IPS-15b (cell line): ENCODE results near the gene GRIK3.
"Not testable (repeated sequence)": the region's sequence is repeated elsewhere in the genome, so short reads cannot be mapped to it uniquely, and the experiment has no call there.

Experiments used
- H3K27me3 ChIP-seq: one replicate; pipeline ENCODE4 v1.6.1; 2013; ENCODE audit warnings: low read length; ENCODE audit not compliant: control insufficient read depth, insufficient read depth
- H3K36me3 ChIP-seq: one replicate; pipeline ENCODE4 v1.6.1; 2013; ENCODE audit warnings: low read length; ENCODE audit not compliant: control insufficient read depth, insufficient read depth
- H3K4me1 ChIP-seq: one replicate; pipeline ENCODE4 v1.6.1; 2013; ENCODE audit warnings: mild to moderate bottlenecking, low read length; ENCODE audit not compliant: control insufficient read depth, insufficient read depth
- H3K4me3 ChIP-seq: one replicate; pipeline ENCODE4 v1.5.1; 2013; ENCODE audit warnings: low read depth, low read length
- H3K9ac ChIP-seq: one replicate; pipeline ENCODE4 v1.6.1; 2013; ENCODE audit warnings: low read depth, mild to moderate bottlenecking, low read length
- H3K9me3 ChIP-seq: one replicate; pipeline ENCODE4 v1.6.1; 2013; ENCODE audit warnings: mild to moderate bottlenecking, low read length; ENCODE audit not compliant: control insufficient read depth, insufficient read depth

The GRIK3 gene

DNA sequence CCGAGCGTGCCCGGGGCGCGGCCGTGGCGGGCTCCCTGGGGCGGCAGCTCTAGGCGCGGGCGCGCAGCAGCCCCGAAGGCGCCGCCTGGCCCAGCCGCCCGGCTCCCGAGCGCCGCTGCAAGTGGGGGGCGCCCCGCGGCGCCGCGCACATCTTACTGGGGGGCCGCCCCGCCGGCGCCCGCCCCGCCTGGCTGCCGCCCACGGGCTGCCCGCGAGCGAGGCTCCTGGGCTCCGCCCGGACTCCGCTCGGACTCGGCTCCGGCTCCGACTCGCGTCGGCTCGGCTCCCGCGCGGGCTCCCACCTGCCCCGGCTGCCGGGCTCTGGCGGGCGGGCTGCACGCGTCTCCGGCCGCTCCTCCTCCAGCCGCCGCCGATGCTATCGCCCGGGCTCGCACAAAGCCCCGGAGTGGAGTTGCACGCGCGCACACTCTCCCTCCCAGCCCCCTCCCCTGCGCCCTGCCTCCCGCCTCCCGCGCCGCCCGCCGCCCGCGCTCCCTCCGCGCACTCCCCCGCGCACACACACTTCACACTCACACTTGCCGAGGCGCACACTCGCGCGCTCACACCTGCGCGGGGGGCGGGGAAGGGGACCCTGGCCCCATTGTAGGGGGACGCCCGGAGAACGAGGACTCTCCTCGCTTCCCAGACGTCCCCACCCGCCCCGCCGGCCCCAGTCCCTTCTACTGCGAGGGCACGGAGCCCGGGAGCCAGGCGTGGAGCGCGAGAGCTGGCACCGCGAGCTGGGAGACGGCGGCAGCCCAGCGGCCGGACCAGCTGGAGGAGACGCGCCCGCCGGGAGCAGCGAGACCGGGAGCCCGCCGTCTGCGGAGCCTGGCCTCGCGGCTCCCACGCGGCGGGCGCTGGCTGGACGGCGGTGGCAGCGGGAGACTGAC is at the start of gene GRIK3:
GRIK3 (minus strand) TSS at position 395 of the 893 bp plus-strand sequence. CDS start 407 bp downstream, outside the sequence.
- Histone ChIP-seq H3K27me3 (peaks cover 65% of the 10 kb centered on the region), H3K9ac (no peak within 1 kb of the TSS), H3K9me3 (no peaks in the 10 kb centered on the region), H3K4me3 (peak within 1 kb of the TSS; percentile 45), H3K36me3 (no peaks in the 10 kb centered on the region), H3K4me1 (peaks cover 14% of the 10 kb centered on the region)

DNA sequence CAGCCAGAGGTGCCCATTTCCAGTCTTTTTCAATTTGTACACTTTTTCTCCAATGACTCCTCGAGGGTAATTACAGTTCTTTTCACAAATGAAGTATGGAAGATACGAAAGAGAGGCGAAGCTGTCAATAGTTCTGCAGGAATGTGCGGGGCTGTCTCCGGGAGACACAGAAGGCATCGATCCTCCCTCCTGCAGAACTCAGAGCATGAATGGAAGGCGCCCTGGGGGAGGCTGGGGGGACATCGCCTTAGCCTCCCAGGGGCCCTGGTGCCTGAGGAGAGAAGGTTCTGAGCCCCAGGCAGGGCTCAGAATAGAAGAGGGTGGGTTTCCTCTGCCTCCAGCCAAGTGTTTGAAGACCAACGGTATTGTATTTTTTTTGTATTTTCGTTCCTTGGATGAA is 49.7 kb upstream of the GRIK3 start:
- no peaks in the 10 kb centered on the region for H3K36me3 ChIP-seq
- no peaks in the 10 kb centered on the region for H3K4me1 ChIP-seq
- H3K9me3 ChIP-seq, result no peaks in the 10 kb centered on the region
- H3K9ac ChIP-seq, result no peak overlapping the region
- H3K4me3 ChIP-seq, result no peak overlapping the region
- peaks cover 2% of the 10 kb centered on the region for H3K27me3 ChIP-seq

DNA sequence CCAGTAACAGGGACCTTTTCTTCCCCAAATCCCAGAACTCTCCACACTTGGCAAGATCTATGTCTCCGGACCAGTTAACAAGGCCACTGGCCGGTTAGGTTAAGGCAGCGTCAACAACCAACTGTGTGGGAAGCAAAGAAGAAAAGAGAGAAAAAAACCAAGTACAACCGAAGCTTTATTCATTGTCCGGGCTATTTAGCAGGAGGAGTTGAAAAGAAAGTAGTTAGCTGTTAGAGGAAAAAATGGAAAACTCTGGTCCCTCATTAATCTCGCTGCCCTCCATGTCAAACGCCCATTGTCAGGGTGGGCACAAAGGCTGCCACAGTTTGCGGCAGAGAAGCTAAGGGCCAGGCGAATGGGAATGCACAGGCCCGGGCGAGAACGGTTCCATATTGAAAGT is 49.3 kb upstream of the GRIK3 start:
- H3K36me3 ChIP-seq, result no peaks in the 10 kb centered on the region
- no peak overlapping the region for H3K4me3 ChIP-seq
- H3K9me3 ChIP-seq, result no peaks in the 10 kb centered on the region
- H3K27me3 ChIP-seq, result peaks cover under 1% of the 10 kb centered on the region
- no peak overlapping the region for H3K9ac ChIP-seq
- no peaks in the 10 kb centered on the region for H3K4me1 ChIP-seq

DNA sequence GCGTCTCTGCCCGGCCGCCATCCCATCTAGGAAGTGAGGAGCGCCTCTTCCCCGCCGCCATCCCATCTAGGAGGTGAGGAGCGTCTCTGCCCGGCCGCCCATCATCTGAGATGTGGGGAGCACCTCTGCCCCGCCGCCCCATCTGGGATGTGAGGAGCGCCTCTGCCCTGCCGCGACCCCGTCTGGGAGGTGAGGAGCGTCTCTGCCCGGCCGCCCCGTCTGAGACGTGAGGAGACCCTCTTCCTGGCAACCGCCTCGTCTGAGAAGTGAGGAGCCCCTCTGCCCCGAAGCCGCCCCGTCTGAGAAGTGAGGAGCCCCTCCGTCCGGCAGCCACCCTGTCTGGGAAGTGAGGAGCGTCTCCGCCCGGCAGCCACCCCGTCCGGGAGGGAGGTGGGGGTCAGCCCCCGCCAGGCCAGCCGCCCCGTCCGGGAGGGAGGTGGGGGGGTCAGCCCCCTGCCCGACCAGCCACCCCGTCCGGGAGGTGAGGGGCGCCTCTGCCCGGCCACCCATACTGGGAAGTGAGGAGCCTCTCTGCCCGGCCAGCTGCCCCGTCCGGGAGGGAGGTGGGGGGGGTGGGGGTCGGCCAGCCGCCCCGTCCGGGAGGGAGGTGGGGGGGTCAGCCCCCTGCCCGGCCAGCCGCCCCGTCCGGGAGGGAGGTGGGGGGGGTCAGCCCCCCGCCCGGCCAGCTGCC is 46.1 kb upstream of the GRIK3 start:
- H3K9me3 ChIP-seq, H3K27me3 ChIP-seq, H3K4me1 ChIP-seq, H3K36me3 ChIP-seq, H3K4me3 ChIP-seq, H3K9ac ChIP-seq: not testable (repeated sequence)

DNA sequence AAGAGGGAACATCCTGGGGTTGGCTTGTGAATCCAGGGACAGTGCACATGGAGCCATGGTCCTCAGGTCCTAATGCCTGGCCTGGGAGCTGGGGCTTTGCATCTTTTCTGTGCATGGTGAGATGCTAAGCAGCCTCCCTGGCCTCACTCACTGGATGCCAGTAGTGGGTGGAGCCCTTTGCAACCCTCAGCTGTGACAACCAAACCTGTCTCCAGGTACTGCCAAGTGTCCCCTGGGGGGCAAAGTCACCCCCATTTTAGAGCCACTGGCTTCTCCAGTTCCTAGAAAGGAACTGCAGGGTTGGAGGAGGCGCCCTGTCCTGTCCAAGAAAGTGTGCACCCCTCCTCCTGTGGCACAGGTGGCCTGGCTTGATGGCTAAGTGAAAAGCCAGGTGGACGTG is 44.6 kb upstream of the GRIK3 start:
- H3K9me3 ChIP-seq, result no peaks in the 10 kb centered on the region
- no peaks in the 10 kb centered on the region for H3K36me3 ChIP-seq
- H3K4me1 ChIP-seq, result no peaks in the 10 kb centered on the region
- no peaks in the 10 kb centered on the region for H3K27me3 ChIP-seq
- no peak overlapping the region for H3K9ac ChIP-seq
- no peak overlapping the region for H3K4me3 ChIP-seq

DNA sequence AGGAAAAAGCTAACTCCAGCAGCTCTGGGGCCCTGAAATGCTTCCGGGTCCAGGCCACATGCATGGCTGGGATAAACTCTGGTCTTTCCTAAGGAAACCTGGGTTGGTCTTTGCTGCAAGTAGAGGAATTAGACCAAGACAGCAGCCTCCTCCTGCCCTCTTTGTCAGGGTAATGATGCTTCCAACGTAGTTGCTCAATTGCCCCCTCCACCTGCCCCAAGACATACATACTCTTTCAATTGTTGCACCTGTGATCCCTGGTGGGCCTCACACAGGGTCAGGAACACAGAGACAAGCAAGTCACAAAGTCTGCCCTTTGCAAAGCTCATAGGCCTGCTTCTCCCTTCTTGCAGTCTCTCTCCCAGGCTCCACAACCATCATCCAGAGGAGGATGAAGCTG is 41.9 kb upstream of the GRIK3 start:
- Histone ChIP-seq H3K9me3 (no peaks in the 10 kb centered on the region), H3K27me3 (no peaks in the 10 kb centered on the region), H3K36me3 (no peaks in the 10 kb centered on the region), H3K4me1 (no peaks in the 10 kb centered on the region), H3K9ac (no peak overlapping the region), H3K4me3 (no peak overlapping the region)

DNA sequence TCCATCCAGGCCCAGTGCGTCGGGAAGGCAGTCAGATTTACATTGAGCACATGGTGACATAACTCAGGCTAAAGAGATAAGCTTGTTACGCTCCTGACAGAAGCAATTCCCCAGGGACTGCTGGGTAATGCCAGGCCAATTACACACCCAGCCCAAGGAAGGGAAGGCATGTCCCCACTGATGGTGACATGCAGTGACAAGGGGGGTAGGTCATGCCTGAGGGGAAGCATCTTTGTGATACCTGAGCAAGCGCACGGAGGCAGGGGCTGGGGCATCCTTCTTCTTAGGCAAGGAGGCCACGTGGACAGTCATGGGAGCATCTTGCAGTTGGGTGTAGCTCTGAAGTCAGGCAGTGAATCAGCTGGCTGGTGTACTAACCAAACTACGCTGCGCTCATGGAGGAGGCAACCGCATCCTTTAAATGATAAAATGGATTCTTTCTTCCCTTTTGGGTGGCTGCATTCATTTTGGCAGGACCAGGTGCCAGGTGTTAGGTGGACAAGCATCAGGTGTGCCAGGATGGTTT is 39.6 kb upstream of the GRIK3 start:
- Histone ChIP-seq H3K4me1 (no peaks in the 10 kb centered on the region), H3K4me3 (no peak overlapping the region), H3K36me3 (no peaks in the 10 kb centered on the region), H3K27me3 (no peaks in the 10 kb centered on the region), H3K9me3 (no peaks in the 10 kb centered on the region), H3K9ac (no peak overlapping the region)

DNA sequence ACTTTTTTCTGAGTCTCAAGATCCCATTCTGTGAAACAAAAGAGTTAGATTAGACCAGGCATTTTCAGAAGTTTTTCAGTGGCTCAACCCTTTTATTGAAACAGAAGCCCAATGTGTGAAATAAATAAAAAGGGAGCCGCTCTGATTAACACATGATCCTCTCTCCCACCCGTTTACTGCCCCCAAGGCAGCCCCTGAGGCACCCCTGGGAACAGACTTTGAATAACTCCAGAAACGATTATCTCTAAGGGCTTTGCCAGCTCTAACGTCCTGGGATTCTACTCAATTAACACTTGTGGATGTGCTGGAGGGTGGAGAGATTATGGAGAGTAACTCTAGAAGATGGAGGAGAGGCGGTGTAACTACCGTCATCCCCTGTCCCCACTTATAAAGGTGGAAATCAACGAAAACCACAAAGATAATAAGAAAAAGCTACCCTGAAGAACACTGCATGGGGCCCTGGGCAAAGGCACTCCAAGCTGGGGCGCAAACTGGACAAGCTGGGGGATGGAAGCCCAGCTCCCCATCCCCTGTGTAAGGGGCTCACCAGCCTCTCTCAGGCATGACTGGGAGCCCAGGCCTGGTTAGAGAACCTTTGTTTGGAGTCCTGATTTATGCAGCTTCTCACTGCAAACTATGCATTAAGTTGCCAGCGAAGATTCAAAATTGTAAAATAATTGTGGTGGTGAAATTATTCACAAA is 39.0 kb upstream of the GRIK3 start:
- H3K9ac ChIP-seq, result no peak overlapping the region
- H3K27me3 ChIP-seq, result no peaks in the 10 kb centered on the region
- no peaks in the 10 kb centered on the region for H3K4me1 ChIP-seq
- no peak overlapping the region for H3K4me3 ChIP-seq
- H3K36me3 ChIP-seq, result no peaks in the 10 kb centered on the region
- no peaks in the 10 kb centered on the region for H3K9me3 ChIP-seq

DNA sequence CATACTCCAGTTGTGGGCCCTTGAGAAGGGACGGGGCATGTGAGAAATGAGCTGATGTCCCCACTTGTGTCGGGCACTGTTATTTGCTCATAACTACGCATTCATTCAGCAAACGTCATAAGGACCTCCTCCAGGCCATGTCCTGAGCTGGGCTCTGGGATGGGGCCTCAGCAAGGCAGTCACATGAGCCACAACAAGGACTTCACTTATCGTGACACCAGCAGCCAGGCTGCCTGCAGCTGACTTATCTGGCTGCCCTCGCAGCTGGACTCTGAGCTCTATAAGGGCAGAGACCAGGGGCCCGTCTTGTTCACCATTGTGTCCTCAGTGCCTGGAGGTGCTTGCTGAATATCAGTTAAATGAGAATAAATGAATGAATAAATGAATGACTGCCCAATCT is 37.5 kb upstream of the GRIK3 start:
- Histone ChIP-seq H3K4me1 (no peaks in the 10 kb centered on the region), H3K4me3 (no peak overlapping the region), H3K36me3 (no peaks in the 10 kb centered on the region), H3K9ac (no peak overlapping the region), H3K27me3 (no peaks in the 10 kb centered on the region), H3K9me3 (no peaks in the 10 kb centered on the region)

DNA sequence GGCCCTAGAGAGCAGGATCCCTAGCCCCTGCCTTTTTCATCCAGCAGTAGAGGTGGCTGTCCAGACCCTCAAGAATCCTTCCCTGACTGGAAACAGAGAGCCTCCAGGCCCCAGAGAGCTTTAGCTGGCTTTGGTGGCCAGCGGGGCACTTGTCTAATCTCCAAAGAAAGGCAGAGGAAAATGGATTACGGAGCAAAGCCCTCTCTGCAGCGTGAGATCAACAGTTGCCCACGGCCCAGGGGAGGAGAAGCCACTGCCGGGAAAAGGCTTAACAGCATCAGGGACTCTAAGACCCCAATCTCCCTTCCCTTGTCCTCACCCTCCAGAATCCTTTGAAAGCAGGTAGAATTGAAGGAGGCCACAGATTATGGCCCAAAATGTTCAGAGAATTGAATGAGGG is 35.8 kb upstream of the GRIK3 start:
- no peaks in the 10 kb centered on the region for H3K36me3 ChIP-seq
- no peak overlapping the region for H3K4me3 ChIP-seq
- H3K4me1 ChIP-seq, result no peaks in the 10 kb centered on the region
- H3K27me3 ChIP-seq, result no peaks in the 10 kb centered on the region
- no peak overlapping the region for H3K9ac ChIP-seq
- H3K9me3 ChIP-seq, result no peaks in the 10 kb centered on the region

DNA sequence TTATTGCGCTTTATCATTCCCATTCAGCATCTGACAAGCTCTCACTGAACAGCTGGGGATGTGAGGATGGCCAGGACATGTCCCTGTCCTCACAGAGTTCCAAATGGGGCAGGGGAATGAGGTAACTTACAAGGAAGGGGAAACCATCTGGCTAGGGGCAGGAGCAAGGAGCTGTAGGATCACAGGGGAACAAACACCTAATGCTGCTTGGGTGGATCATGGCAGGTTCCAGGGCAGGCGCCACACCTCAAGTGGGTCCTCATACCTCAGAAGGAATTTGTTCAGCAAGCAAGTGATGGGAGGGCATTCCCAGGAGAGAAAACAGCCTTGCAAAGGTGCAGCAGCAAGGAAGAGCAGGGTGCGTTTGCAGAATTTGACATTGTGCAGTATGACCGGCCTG is 35.1 kb upstream of the GRIK3 start:
- no peaks in the 10 kb centered on the region for H3K36me3 ChIP-seq
- H3K27me3 ChIP-seq, result no peaks in the 10 kb centered on the region
- H3K9ac ChIP-seq, result no peak overlapping the region

More for the DNA sequence above, 35.1 kb upstream of the GRIK3 start:
- H3K4me3 ChIP-seq, result no peak overlapping the region
- no peaks in the 10 kb centered on the region for H3K9me3 ChIP-seq
- H3K4me1 ChIP-seq, result no peaks in the 10 kb centered on the region
